IMR-90 (cell line): ENCODE measurements around the gene GRAMD1C. TPM values are rescaled to one million over a fixed set of nuclear protein-coding genes. Genes with fewer than 3 reads are reported as not detected.

Experiments used
- ATAC-seq: fragments of 200-7000 bp; cut with Tn5 transposase; 2 replicates; pipeline ENCODE4 v1.9.1; 2020; ENCODE audit warnings: low read depth, mild to moderate bottlenecking, moderate library complexity
- BruUV-seq: library from RNA; stranded (reverse); fragments of 400-500 nt; replicated peaks from 2 replicates; lab custom pipeline; 2021; lab: Mats Ljungman, UMichigan
- CTCF ChIA-PET: fragments of 300-600 bp; formaldehyde crosslinking; extraction: SDS; loops from one replicate; lab custom pipeline; 2021; ENCODE audit warnings: antibody characterized with exemption; lab: Yijun Ruan, JAX
- POLR2A ChIA-PET: fragments of 300-600 bp; sonication (Branson Sonifier 250); formaldehyde crosslinking; loops from one replicate; lab custom pipeline; 2022; ENCODE audit warnings: antibody characterized with exemption; ENCODE audit not compliant: unreplicated experiment; lab: Charles Lee
- DNase-seq: peaks from one replicate; pipeline ENCODE4 v3.0.0; 2013
- H2AFZ ChIP-seq: replicated peaks from 2 replicates; pipeline ENCODE3; 2013; ENCODE audit warnings: low read length, mild to moderate bottlenecking; ENCODE audit not compliant: poor library complexity
- H2AK5ac ChIP-seq: 2 replicates; pipeline ENCODE4 v1.6.1; 2013; ENCODE audit warnings: low read depth, low read length, inconsistent platforms
- H2AK9ac ChIP-seq: replicated peaks from 2 replicates; pipeline ENCODE3; 2013; ENCODE audit warnings: mild to moderate bottlenecking, low read depth, low read length, moderate library complexity; ENCODE audit not compliant: poor library complexity
- H2BK120ac ChIP-seq: 2 replicates; pipeline ENCODE4 v1.6.1; 2013; ENCODE audit warnings: low read depth, low read length, inconsistent platforms
- H2BK15ac ChIP-seq: 3 replicates; pipeline ENCODE4 v1.6.1; 2013; ENCODE audit warnings: low read depth, low read length, inconsistent platforms
- H2BK20ac ChIP-seq: 2 replicates; pipeline ENCODE4 v1.6.1; 2013; ENCODE audit warnings: low read depth, mild to moderate bottlenecking, inconsistent platforms, low read length, moderate library complexity
- H2BK5ac ChIP-seq: 2 replicates; pipeline ENCODE4 v1.6.1; 2013; ENCODE audit warnings: mild to moderate bottlenecking, low read depth, low read length, inconsistent platforms; ENCODE audit not compliant: poor library complexity, severe bottlenecking
- H3K14ac ChIP-seq: replicated peaks from 2 replicates; pipeline ENCODE4 v1.6.1; 2013; ENCODE audit warnings: low read depth, low read length, inconsistent platforms
- H3K18ac ChIP-seq: 2 replicates; pipeline ENCODE4 v1.6.1; 2013; ENCODE audit warnings: low read depth, low read length, control low read depth
- H3K23ac ChIP-seq: 2 replicates; pipeline ENCODE4 v1.6.1; 2013; ENCODE audit warnings: low read depth, low read length, inconsistent platforms
- H3K27ac ChIP-seq: 2 replicates; pipeline ENCODE4 v1.5.1; 2013; ENCODE audit warnings: mild to moderate bottlenecking, control low read depth, low read length; ENCODE audit not compliant: insufficient read depth
- H3K27me3 ChIP-seq: 2 replicates; pipeline ENCODE4 v1.6.1; 2013; ENCODE audit warnings: low read length; ENCODE audit not compliant: control insufficient read depth, insufficient read depth
- H3K36me3 ChIP-seq: 2 replicates; pipeline ENCODE4 v1.6.1; 2013; ENCODE audit warnings: low read length, mixed read lengths; ENCODE audit not compliant: control insufficient read depth, insufficient read depth
- H3K4ac ChIP-seq: 2 replicates; pipeline ENCODE4 v1.6.1; 2013; ENCODE audit warnings: low read depth, low read length, inconsistent platforms
- H3K4me1 ChIP-seq: 2 replicates; pipeline ENCODE4 v1.6.1; 2013; ENCODE audit warnings: low read length, mixed read lengths; ENCODE audit not compliant: control insufficient read depth, insufficient read depth
- H3K4me2 ChIP-seq: 2 replicates; pipeline ENCODE4 v1.6.1; 2013; ENCODE audit warnings: low read depth, mild to moderate bottlenecking, control low read depth, low read length, moderate library complexity
- H3K4me3 ChIP-seq: 2 replicates; pipeline ENCODE4 v1.5.1; 2013; ENCODE audit warnings: low read depth, mild to moderate bottlenecking, control low read depth, low read length, moderate library complexity; ENCODE audit not compliant: insufficient read depth
- H3K56ac ChIP-seq: 2 replicates; pipeline ENCODE4 v1.6.1; 2013; ENCODE audit warnings: low read length, inconsistent platforms; ENCODE audit not compliant: insufficient read depth; ENCODE audit errors: extremely low read depth
- H3K79me1 ChIP-seq, 2 experiments: 2 replicates each; pipeline ENCODE4 v1.6.1; 2013; ENCODE audit warnings: low read length in 2 of 2, inconsistent platforms in 1 of 2, low read depth in 1 of 2
- H3K9ac ChIP-seq: 2 replicates; pipeline ENCODE4 v1.6.1; 2013; ENCODE audit warnings: low read depth, low read length, control low read depth
- H3K9me1 ChIP-seq: 2 replicates; pipeline ENCODE4 v1.6.1; 2013; ENCODE audit warnings: low read length, inconsistent platforms; ENCODE audit not compliant: insufficient read depth
- H3K9me3 ChIP-seq: 2 replicates; pipeline ENCODE4 v1.6.1; 2013; ENCODE audit warnings: low read length; ENCODE audit not compliant: control insufficient read depth, insufficient read depth
- H4K20me1 ChIP-seq: 2 replicates; pipeline ENCODE4 v1.6.1; 2013; ENCODE audit warnings: low read length, inconsistent platforms; ENCODE audit not compliant: insufficient read depth
- H4K5ac ChIP-seq: 2 replicates; pipeline ENCODE4 v1.6.1; 2013; ENCODE audit warnings: mild to moderate bottlenecking, low read depth, low read length, control low read depth
- H4K8ac ChIP-seq, 2 experiments: 2 replicates each; pipeline ENCODE4 v1.6.1; 2013; ENCODE audit warnings: low read depth in 2 of 2, low read length in 2 of 2, control low read depth in 1 of 2, inconsistent platforms in 1 of 2
- H4K91ac ChIP-seq: 2 replicates; pipeline ENCODE4 v1.6.1; 2013; ENCODE audit warnings: low read depth, low read length, inconsistent platforms; ENCODE audit not compliant: insufficient read depth
- BHLHE40 ChIP-seq: fragments of 150-350 bp; IDR thresholded peaks from 2 replicates; pipeline ENCODE4 v1.6.1; 2016; ENCODE audit warnings: mild to moderate bottlenecking, low read depth, low read length
- CEBPB ChIP-seq: IDR thresholded peaks from 2 replicates; pipeline ENCODE4 v1.6.1; 2012; ENCODE audit warnings: low read depth, low read length, improper control_type of control experiment
- CHD1 ChIP-seq: IDR thresholded peaks from 2 replicates; pipeline ENCODE4 v1.6.1; 2012; ENCODE audit warnings: low read depth, low read length, improper control_type of control experiment
- CTCF ChIP-seq: conservative IDR thresholded peaks from 2 replicates; pipeline ENCODE4 v1.5.1; 2012; ENCODE audit warnings: mild to moderate bottlenecking, low read depth, low read length, improper control_type of control experiment
- ELK1 ChIP-seq: fragments of 150-350 bp; IDR thresholded peaks from 2 replicates; pipeline ENCODE4 v1.6.1; 2016; ENCODE audit warnings: low read depth, mild to moderate bottlenecking, low read length, moderate library complexity, borderline replicate concordance
- FOS ChIP-seq: fragments of 150-350 bp; IDR thresholded peaks from 2 replicates; pipeline ENCODE4 v1.6.1; 2016; ENCODE audit warnings: low read depth, low read length
- MAFK ChIP-seq: IDR thresholded peaks from 2 replicates; pipeline ENCODE4 v1.6.1; 2012; ENCODE audit warnings: low read depth, low read length, improper control_type of control experiment
- MAZ ChIP-seq: IDR thresholded peaks from 2 replicates; pipeline ENCODE4 v1.6.1; 2012; ENCODE audit warnings: low read depth, mild to moderate bottlenecking, low read length, improper control_type of control experiment, moderate library complexity, borderline replicate concordance
- MXI1 ChIP-seq: IDR thresholded peaks from 2 replicates; pipeline ENCODE4 v1.6.1; 2012; ENCODE audit warnings: low read depth, mild to moderate bottlenecking, low read length, moderate library complexity, borderline replicate concordance
- NFE2L2 ChIP-seq: fragments of 150-350 bp; IDR thresholded peaks from 2 replicates; pipeline ENCODE4 v1.6.1; 2016; ENCODE audit warnings: low read depth, mild to moderate bottlenecking, low read length
- POLR2A ChIP-seq: IDR thresholded peaks from 2 replicates; pipeline ENCODE4 v1.6.1; 2012; ENCODE audit warnings: mild to moderate bottlenecking, low read depth, low read length
- RAD21 ChIP-seq: IDR thresholded peaks from 2 replicates; pipeline ENCODE4 v1.6.1; 2012; ENCODE audit warnings: low read length, improper control_type of control experiment
- RCOR1 ChIP-seq: IDR thresholded peaks from 2 replicates; pipeline ENCODE4 v1.6.1; 2012; ENCODE audit warnings: mild to moderate bottlenecking, low read length, improper control_type of control experiment; ENCODE audit not compliant: insufficient replicate concordance
- RFX5 ChIP-seq: IDR thresholded peaks from 2 replicates; pipeline ENCODE4 v1.8.0; 2012; ENCODE audit warnings: low read depth, mild to moderate bottlenecking, low read length, moderate library complexity
- WGBS, 2 experiments: methylation state at CpG; one replicate each; pipeline versions ENCODE4 v1.1.5 to v1.1.7; 2013; ENCODE audit warnings: missing lambda C conversion rate in 2 of 2; ENCODE audit not compliant: insufficient read length in 1 of 2; ENCODE audit errors: extremely low coverage in 2 of 2; 5-methylcytosine and 5-hydroxymethylcytosine counted together
- dilution Hi-C: fragments of 300-500 bp; cut with HindIII; formaldehyde crosslinking; loops from one replicate; pipeline ENCODE4 v1.14.3; 2018; ENCODE audit warnings: low sequenced_read_pairs; ENCODE audit not compliant: unreplicated experiment
- in situ Hi-C: fragments of 300-500 bp; cut with MboI; formaldehyde crosslinking; loops from 3 replicates; pipeline ENCODE4 v1.14.3; 2019; ENCODE audit warnings: low sequenced_read_pairs, inconsistent platforms, mixed read lengths
- intact Hi-C: fragments of 100-400 bp; cut with micrococcal nuclease; formaldehyde crosslinking; loops from 2 replicates; pipeline ENCODE4 v1.10.0; 2022
- polyA plus RNA-seq, 3 experiments: library from polyadenylated mRNA; depleted of rRNA; stranded (reverse); fragments of >200 nt; gene quantifications; 2 replicates each; pipeline ENCODE4 v1.2.3, GENCODE V29; 2012; ENCODE audit warnings: low replicate concordance in 1 of 3
- total RNA-seq: library from RNA; depleted of rRNA; stranded (reverse); fragments of >200 nt; gene quantifications from 2 replicates; pipeline ENCODE4 v1.2.3, GENCODE V29; 2012

Gene GRAMD1C
- total and polyA plus RNA-seq, 2 of the 4 experiments (the other 2 are of a cell fraction) = 2.5 to 5.0 TPM

GRCh38 chr3:113966172-113966571, 127.6 kb downstream of the GRAMD1C start:
- Histone ChIP-seq H3K4me2 (no peak overlapping the region), H3K14ac (no peak overlapping the region), H4K91ac (no peak overlapping the region), H3K18ac (no peak overlapping the region), H3K36me3 (no peaks in the 10 kb centered on the region), H2AK5ac (no peak overlapping the region), H3K4me1 (no peaks in the 10 kb centered on the region), H3K4me3 (no peak overlapping the region), H4K8ac (no peak overlapping the region), H2BK15ac (no peak overlapping the region), H2BK120ac (no peak overlapping the region), H3K9me1 (peaks cover 2% of the 10 kb centered on the region; the same call in 1 of the 2 replicates), H3K56ac (no peak overlapping the region), H3K27me3 (no peaks in the 10 kb centered on the region), H3K9ac (no peak overlapping the region), H2BK20ac (no peak overlapping the region), H2BK5ac (no peak overlapping the region), H3K23ac (no peak overlapping the region), H3K4ac (no peak overlapping the region), H3K79me1 (no peaks in the 10 kb centered on the region), H3K9me3 (no peaks in the 10 kb centered on the region), H2AFZ (no peak overlapping the region), H2AK9ac (no peak overlapping the region), H4K20me1 (no peaks in the 10 kb centered on the region), H4K5ac (no peak overlapping the region), H3K27ac (no peak overlapping the region)
- BruUV-seq = no TSS peak
- intact Hi-C loops (no loop called here), in situ Hi-C loops (no loop called here), dilution Hi-C loops (no loop called here)
- WGBS, 2 experiments = 58% methylated on average over 2 of the region's 2 CpGs; no CpG with 5 or more reads in 1 of the 2 experiments
- CTCF ChIA-PET = no interaction called here
- no peak for TF ChIP-seq CEBPB
- TF ChIP-seq FOS = no peak
- TF ChIP-seq POLR2A = no peak
- TF ChIP-seq NFE2L2 = no peak
- no peak for TF ChIP-seq ELK1
- TF ChIP-seq MAZ = no peak
- TF ChIP-seq MXI1 = no peak
- no peak for TF ChIP-seq RCOR1
- TF ChIP-seq CTCF = no peak
- TF ChIP-seq CHD1 = no peak
- TF ChIP-seq RFX5 = no peak
- no peak for TF ChIP-seq MAFK
- no peak for TF ChIP-seq BHLHE40
- TF ChIP-seq RAD21 = no peak
- DNase-seq = no peak
- POLR2A ChIA-PET = no interaction called here
- ATAC-seq = no peak
